Neural progenitor cell (in vitro differentiated cells): ENCODE data around the gene EXD3. TPM values are rescaled to one million over a fixed set of nuclear protein-coding genes. Genes with fewer than 3 reads are reported as not detected.
A peak's percentile ranks its signal among the peaks of the same experiment; 100 is the strongest.

Experiments used
- DNase-seq: peaks from one replicate; pipeline ENCODE4 v3.0.0-alpha.2; 2016; ENCODE audit warnings: low spot score
- H2AFZ ChIP-seq: fragments of 200-600 bp; sonication (generic); replicated peaks from 2 replicates; pipeline ENCODE4 v1.6.1; 2016; ENCODE audit warnings: antibody characterized with exemption
- H3F3A ChIP-seq: fragments of 200-600 bp; sonication (generic); 2 replicates; pipeline ENCODE4 v1.6.1; 2016; ENCODE audit warnings: antibody characterized with exemption, low read depth
- H3K27ac ChIP-seq: fragments of 200-600 bp; sonication (generic); 2 replicates; pipeline ENCODE4 v1.5.1; 2016; ENCODE audit warnings: mild to moderate bottlenecking
- H3K27me3 ChIP-seq: fragments of 200-600 bp; sonication (generic); 2 replicates; pipeline ENCODE4 v1.6.1; 2016; ENCODE audit warnings: mild to moderate bottlenecking, moderate library complexity
- H3K36me3 ChIP-seq: fragments of 200-600 bp; sonication (generic); 2 replicates; pipeline ENCODE4 v1.5.1; 2016
- H3K4me1 ChIP-seq: fragments of 200-600 bp; sonication (generic); 2 replicates; pipeline ENCODE4 v1.6.1; 2016; ENCODE audit warnings: mixed run types
- H3K4me2 ChIP-seq: fragments of 200-600 bp; sonication (generic); 2 replicates; pipeline ENCODE4 v1.6.1; 2016
- H3K4me3 ChIP-seq: fragments of 200-600 bp; sonication (generic); 2 replicates; pipeline ENCODE4 v1.5.1; 2016
- H3K79me2 ChIP-seq: fragments of 200-600 bp; sonication (generic); 2 replicates; pipeline ENCODE4 v1.6.1; 2016; ENCODE audit warnings: low read depth
- H3K9ac ChIP-seq: fragments of 200-600 bp; sonication (generic); 2 replicates; pipeline ENCODE4 v1.6.1; 2016
- H3K9me3 ChIP-seq: fragments of 200-600 bp; sonication (generic); 2 replicates; pipeline ENCODE4 v1.5.1; 2016; ENCODE audit warnings: low read depth
- H4K20me1 ChIP-seq: fragments of 200-600 bp; sonication (generic); 2 replicates; pipeline ENCODE4 v1.6.1; 2016; ENCODE audit warnings: low read depth
- H3K27ac Mint-ChIP-seq: 3 replicates; pipeline ENCODE4 v1.8.0; 2021; ENCODE audit warnings: mixed read lengths
- H3K27me3 Mint-ChIP-seq: 2 replicates; pipeline ENCODE4 v1.8.0; 2022; ENCODE audit warnings: low read depth, mild to moderate bottlenecking, inconsistent platforms, moderate library complexity, mixed read lengths; ENCODE audit not compliant: insufficient read depth
- H3K36me3 Mint-ChIP-seq: 3 replicates; pipeline ENCODE4 v1.8.0; 2021; ENCODE audit warnings: mixed read lengths
- H3K4me1 Mint-ChIP-seq: 3 replicates; pipeline ENCODE4 v1.8.0; 2021; ENCODE audit warnings: mixed read lengths
- H3K4me3 Mint-ChIP-seq: 3 replicates; pipeline ENCODE4 v1.8.0; 2021; ENCODE audit warnings: mild to moderate bottlenecking, moderate library complexity, mixed read lengths
- H3K9me3 Mint-ChIP-seq: 3 replicates; pipeline ENCODE4 v1.8.0; 2020; ENCODE audit warnings: mixed read lengths
- CTCF ChIP-seq: fragments of 200-600 bp; sonication (generic); IDR thresholded peaks from 2 replicates; pipeline ENCODE4 v1.5.1; 2017; ENCODE audit warnings: antibody characterized with exemption, mild to moderate bottlenecking
- EZH2 ChIP-seq: fragments of 200-600 bp; sonication (generic); IDR thresholded peaks from 2 replicates; pipeline ENCODE4 v1.6.1; 2017; ENCODE audit warnings: antibody characterized with exemption, mild to moderate bottlenecking, moderate library complexity
- EZH2phosphoT487 ChIP-seq: fragments of 200-600 bp; sonication (generic); IDR thresholded peaks from 2 replicates; pipeline ENCODE4 v1.6.1; 2017; ENCODE audit warnings: antibody characterized with exemption
- total RNA-seq: library from RNA; depleted of rRNA; stranded (reverse); fragments of >200 nt; gene quantifications from 2 replicates; pipeline ENCODE4 v1.2.3, GENCODE V29; 2015; ENCODE audit warnings: low replicate concordance

EXD3 gene
- total RNA-seq, 1 donor from 2014 or later = 4.7 TPM

- TF ChIP-seq EZH2phosphoT487 (peak; percentile 53), CTCF (no peak)
- Mint-ChIP-seq H3K4me3 (peak overlapping the region; percentile 33), H3K27me3 (peaks cover 9% of the 10 kb centered on the region), H3K27ac (no peak overlapping the region), H3K9me3 (peaks cover 7% of the 10 kb centered on the region), H3K4me1 (peaks cover 13% of the 10 kb centered on the region), H3K36me3 (no peaks in the 10 kb centered on the region)
- Histone ChIP-seq H3K9ac (no peak overlapping the region), H3K4me3 (peak overlapping the region; percentile 54), H3F3A (peaks cover 20% of the 10 kb centered on the region), H3K36me3 (no peaks in the 10 kb centered on the region), H4K20me1 (no peaks in the 10 kb centered on the region), H3K4me1 (peaks cover 20% of the 10 kb centered on the region), H3K79me2 (no peaks in the 10 kb centered on the region), H3K4me2 (peak overlapping the region; percentile 79), H3K27me3 (peaks cover 68% of the 10 kb centered on the region), H3K27ac (no peak overlapping the region), H3K9me3 (no peaks in the 10 kb centered on the region), H2AFZ (peak overlapping the region; percentile 71)
- DNase-seq = peak; percentile 64
Measured at GRCh38 chr9:137281345-137282116, 141.4 kb downstream of the EXD3 start.

- H3K4me1 Mint-ChIP-seq = peaks cover 16% of the 10 kb centered on the region
- peaks cover 7% of the 10 kb centered on the region for H3K9me3 Mint-ChIP-seq
- H3K27me3 Mint-ChIP-seq = peaks cover 11% of the 10 kb centered on the region
- TF ChIP-seq EZH2 = no peak
- peak; percentile 65 for TF ChIP-seq EZH2phosphoT487
- TF ChIP-seq CTCF = peak; percentile 58
- DNase-seq = peak; percentile 82
- Histone ChIP-seq H3K9ac (no peak overlapping the region), H3K27ac (no peak overlapping the region), H3K79me2 (no peaks in the 10 kb centered on the region), H3K9me3 (no peaks in the 10 kb centered on the region), H4K20me1 (no peaks in the 10 kb centered on the region), H3K4me3 (peak overlapping the region; percentile 54), H3F3A (peaks cover 25% of the 10 kb centered on the region), H3K4me1 (peaks cover 24% of the 10 kb centered on the region), H3K27me3 (peaks cover 63% of the 10 kb centered on the region), H3K36me3 (no peaks in the 10 kb centered on the region), H3K4me2 (peak overlapping the region; percentile 79), H2AFZ (peak overlapping the region; percentile 71)
- no peaks in the 10 kb centered on the region for H3K36me3 Mint-ChIP-seq
- H3K4me3 Mint-ChIP-seq = peak overlapping the region; percentile 67
- no peak overlapping the region for H3K27ac Mint-ChIP-seq
Measured at GRCh38 chr9:137280474-137281344, 142.3 kb downstream of the EXD3 start.

GRCh38 chr9:137279741-137280473, 143.1 kb downstream of the EXD3 start:
- Histone ChIP-seq H3K4me2 (peak overlapping the region; percentile 79), H3K79me2 (no peaks in the 10 kb centered on the region), H3F3A (peaks cover 25% of the 10 kb centered on the region), H3K27ac (no peak overlapping the region), H3K27me3 (peaks cover 62% of the 10 kb centered on the region), H4K20me1 (no peaks in the 10 kb centered on the region), H3K9me3 (no peaks in the 10 kb centered on the region), H3K9ac (no peak overlapping the region), H3K36me3 (no peaks in the 10 kb centered on the region), H3K4me3 (no peak overlapping the region), H3K4me1 (peaks cover 24% of the 10 kb centered on the region), H2AFZ (no peak overlapping the region)
- Mint-ChIP-seq H3K27me3 (peaks cover 14% of the 10 kb centered on the region), H3K9me3 (peaks cover 3% of the 10 kb centered on the region), H3K27ac (no peak overlapping the region), H3K4me1 (peaks cover 18% of the 10 kb centered on the region), H3K36me3 (no peaks in the 10 kb centered on the region), H3K4me3 (peak overlapping the region; percentile 41)
- no peak for TF ChIP-seq EZH2phosphoT487
- TF ChIP-seq EZH2 = no peak
- TF ChIP-seq CTCF = no peak
- no peak for DNase-seq
